H1 (cell line): ENCODE data around the gene SF3A2. TPM values are rescaled to one million over a fixed set of nuclear protein-coding genes. Genes with fewer than 3 reads are reported as not detected.

Experiments used
- CTCF ChIP-seq, 3 experiments: IDR thresholded peaks; 1 replicate in 2 of 3; 2 replicates in 1 of 3; pipeline versions ENCODE4 v1.5.1 to v1.6.1; 2011; ENCODE audit warnings: low read length in 3 of 3, mild to moderate bottlenecking in 3 of 3, inconsistent platforms in 2 of 3, low read depth in 1 of 3, moderate library complexity in 1 of 3; ENCODE audit not compliant: insufficient read depth in 1 of 3; ENCODE audit errors: control extremely low read depth in 1 of 3
- HDAC2 ChIP-seq, 2 experiments: fragments of 300-600 bp in 1 of 2; sonication (generic) in 1 of 2; IDR thresholded peaks; 2 replicates each; pipeline ENCODE4 v1.6.1; 2011 to 2012; ENCODE audit warnings: low read depth in 2 of 2, low read length in 2 of 2, mild to moderate bottlenecking in 2 of 2, moderate library complexity in 2 of 2, borderline replicate concordance in 1 of 2, inconsistent platforms in 1 of 2
- RAD21 ChIP-seq, 2 experiments: IDR thresholded peaks in 1 of 2; conservative IDR thresholded peaks in 1 of 2; 2 replicates each; pipeline ENCODE4 v1.6.1; 2011; ENCODE audit warnings: low read depth in 2 of 2, low read length in 2 of 2, improper control_type of control experiment in 1 of 2, inconsistent platforms in 1 of 2, mild to moderate bottlenecking in 1 of 2, moderate library complexity in 1 of 2
- RNF2 ChIP-seq: fragments of 200-900, 300-1000 bp; sonication (generic); IDR thresholded peaks from 2 replicates; pipeline ENCODE4 v1.7.1; 2016; ENCODE audit warnings: borderline replicate concordance, low read depth, mild to moderate bottlenecking, antibody characterized with exemption, low read length; ENCODE audit not compliant: poor library complexity, severe bottlenecking; ENCODE audit errors: missing control alignments
- polyA plus RNA-seq, 7 experiments: library from polyadenylated mRNA; depleted of rRNA in 3 of 7; stranded (reverse) in 5 of 7; unstranded in 2 of 7; fragments of >200 nt in 5 of 7; fragments of 200-250 nt in 2 of 7; gene quantifications; 1 replicate in 5 of 7; 2 replicates in 1 of 7; 4 replicates in 1 of 7; pipeline versions ENCODE4 v1.2.1 to v1.2.3, GENCODE V29; 2011 to 2013; ENCODE audit warnings: missing spikeins in 2 of 7, mixed read lengths in 2 of 7
- total RNA-seq: library from RNA; stranded (reverse); fragmentation: NEBNext Ultra II Directional; extraction: Animal tissue kit (Norgen Biotek cat#: 25700); gene quantifications from 2 replicates; pipeline ENCODE4 v1.2.1, GENCODE V29; 2021

Gene SF3A2
- total and polyA plus RNA-seq, 2 of the 8 experiments (the other 6 are each of a cell fraction or from before 2014, with no cell fraction given) = 15.3 to 146 TPM

GRCh38 chr19:2199861-2200623 is 36.6 kb upstream of the SF3A2 start (continued):
- no peak for TF ChIP-seq RAD21 (IDR thresholded peaks at IDR 0.05 in 1 of 2, conservative IDR thresholded peaks at IDR 0.05 in 1 of 2; ENCODE audit: low read depth in 2 of 2, low read length in 2 of 2)
- no peak for TF ChIP-seq HDAC2 (IDR thresholded peaks at IDR 0.05; ENCODE audit: borderline replicate concordance in 1 of 2, low read depth in 2 of 2, low read length in 2 of 2)
- TF ChIP-seq CTCF (IDR thresholded peaks at IDR 0.05; ENCODE audit: control extremely low read depth in 1 of 3, insufficient read depth in 1 of 3, low read depth in 1 of 3, low read length in 3 of 3) = no peak
- no peak for TF ChIP-seq RNF2
